ENCODE data around the gene TFDP1.

DNA sequence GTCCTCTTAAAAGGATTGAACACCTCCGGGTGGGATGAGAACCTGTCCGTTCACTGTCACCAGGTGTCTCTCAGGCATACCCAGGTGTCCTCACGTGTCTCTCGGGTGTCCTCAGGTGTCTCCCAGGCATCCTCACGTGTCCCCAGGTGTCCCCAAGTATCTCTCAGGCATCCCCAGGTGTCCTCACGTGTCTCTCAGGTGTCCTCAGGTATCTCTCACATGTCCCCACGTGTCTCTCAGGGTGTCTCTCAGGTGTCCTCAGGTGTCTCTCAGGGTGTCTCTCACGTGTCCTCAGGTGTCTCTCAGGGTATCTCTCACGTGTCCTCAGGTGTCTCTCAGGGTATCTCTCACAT, 39.7 kb downstream of the TFDP1 start:
- TF ChIP-seq, protein P1, sequence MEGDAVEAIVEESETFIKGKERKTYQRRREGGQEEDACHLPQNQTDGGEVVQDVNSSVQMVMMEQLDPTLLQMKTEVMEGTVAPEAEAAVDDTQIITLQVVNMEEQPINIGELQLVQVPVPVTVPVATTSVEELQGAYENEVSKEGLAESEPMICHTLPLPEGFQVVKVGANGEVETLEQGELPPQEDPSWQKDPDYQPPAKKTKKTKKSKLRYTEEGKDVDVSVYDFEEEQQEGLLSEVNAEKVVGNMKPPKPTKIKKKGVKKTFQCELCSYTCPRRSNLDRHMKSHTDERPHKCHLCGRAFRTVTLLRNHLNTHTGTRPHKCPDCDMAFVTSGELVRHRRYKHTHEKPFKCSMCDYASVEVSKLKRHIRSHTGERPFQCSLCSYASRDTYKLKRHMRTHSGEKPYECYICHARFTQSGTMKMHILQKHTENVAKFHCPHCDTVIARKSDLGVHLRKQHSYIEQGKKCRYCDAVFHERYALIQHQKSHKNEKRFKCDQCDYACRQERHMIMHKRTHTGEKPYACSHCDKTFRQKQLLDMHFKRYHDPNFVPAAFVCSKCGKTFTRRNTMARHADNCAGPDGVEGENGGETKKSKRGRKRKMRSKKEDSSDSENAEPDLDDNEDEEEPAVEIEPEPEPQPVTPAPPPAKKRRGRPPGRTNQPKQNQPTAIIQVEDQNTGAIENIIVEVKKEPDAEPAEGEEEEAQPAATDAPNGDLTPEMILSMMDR (IDR thresholded peaks at IDR 0.05) = no peak
- TF ChIP-seq EP300 (IDR thresholded peaks at IDR 0.05) = no peak
